Iris pigment epithelial cell (primary cell): ENCODE results near the gene OR1L1.

Experiments used
- DNase-seq: peaks from one replicate; pipeline ENCODE4 v3.0.0-alpha.2; 2011; ENCODE audit warnings: low read depth

OR1L1 gene

DNA sequence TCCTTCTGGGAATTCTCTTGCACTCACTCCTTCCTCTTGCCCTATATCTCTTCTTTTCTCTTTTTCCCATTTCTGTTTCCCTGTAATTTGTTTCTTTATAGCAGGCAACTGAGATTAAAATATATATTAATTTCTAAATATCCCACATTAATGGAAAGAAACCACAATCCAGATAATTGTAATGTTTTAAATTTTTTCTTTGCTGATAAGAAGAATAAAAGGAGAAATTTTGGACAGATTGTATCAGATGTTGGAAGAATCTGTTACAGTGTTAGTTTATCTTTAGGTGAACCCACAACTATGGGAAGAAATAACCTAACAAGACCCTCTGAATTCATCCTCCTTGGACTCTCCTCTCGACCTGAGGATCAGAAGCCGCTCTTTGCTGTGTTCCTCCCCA, at the start of gene OR1L1:
TSS of gene OR1L1 (plus strand) at position 301 of the 400 bp plus-strand sequence. CDS start at position 301, 0 bp downstream.
- no peak for DNase-seq

GRCh38 chr9:122614362-122614761, 47.2 kb upstream of the OR1L1 start, which contains the start of gene OR1Q1:
OR1Q1 (plus strand) TSS chr9:122614738; CDS start chr9:122614738, 0 bp downstream.
- DNase-seq: no peak

- DNase-seq: no peak
Measured at GRCh38 chr9:122619996-122620395, 41.5 kb upstream of the OR1L1 start.

DNA sequence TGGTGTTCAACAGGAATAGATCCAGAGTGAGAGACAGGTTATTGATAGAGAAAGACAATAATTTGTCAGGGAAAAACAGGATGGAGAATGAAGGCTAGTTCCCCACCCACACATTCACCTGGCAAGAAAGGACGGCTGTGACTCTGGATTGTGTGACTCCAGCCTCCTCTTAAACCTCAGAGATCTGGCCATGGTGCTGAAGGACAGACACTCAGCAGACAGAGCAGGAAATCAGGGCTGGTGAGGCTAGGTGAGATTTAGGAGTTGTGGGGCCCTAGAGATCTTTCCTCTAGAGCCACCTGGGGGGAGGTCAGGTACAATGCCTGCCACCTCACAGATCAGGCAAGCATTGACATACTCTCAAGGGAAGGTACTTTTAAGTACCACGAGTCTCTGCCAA, 19.3 kb upstream of the OR1L1 start:
- peak; percentile 4 for DNase-seq

DNA sequence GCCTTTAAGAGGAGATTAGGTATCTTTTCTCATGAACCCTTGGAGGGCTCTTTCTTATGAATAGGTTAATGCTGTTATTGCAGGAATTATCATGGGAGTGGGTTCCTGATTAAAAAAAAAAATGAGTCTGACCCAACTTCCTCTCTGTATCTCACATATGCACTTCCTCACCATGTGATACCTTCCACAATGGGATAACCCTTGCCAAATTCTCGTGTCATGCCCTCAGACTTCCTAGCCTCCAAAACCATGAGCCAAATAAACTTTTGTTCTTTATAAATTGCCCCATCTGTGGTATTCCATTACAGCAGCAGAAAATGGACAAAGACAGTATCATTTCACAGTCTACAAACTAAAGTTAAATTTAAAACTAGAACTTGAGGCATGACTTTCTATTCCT, 5.1 kb upstream of the OR1L1 start:
- DNase-seq: no peak

DNA sequence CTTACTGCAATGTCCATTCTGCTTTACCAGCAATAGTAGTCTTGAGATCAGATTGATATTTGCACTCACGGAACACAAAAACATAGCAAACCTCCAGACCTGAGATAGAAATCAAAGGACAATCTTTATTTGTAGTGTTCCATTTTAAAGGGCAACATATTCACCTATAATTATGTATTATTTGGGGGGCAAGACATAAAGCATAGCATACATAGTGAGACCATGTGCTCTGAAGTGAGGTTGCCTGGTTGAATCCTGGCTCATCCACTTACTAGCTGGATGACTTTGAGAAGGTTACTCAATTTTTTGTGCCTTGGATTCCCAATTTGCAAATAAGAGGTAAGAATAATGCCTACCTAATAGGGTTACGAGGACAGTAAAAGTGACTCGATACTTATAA, 4.0 kb upstream of the OR1L1 start, which contains the start of gene OR1B1:
TSS of gene OR1B1 (minus strand) at position 101 of the 400 bp plus-strand sequence.
- DNase-seq: no peak

DNA sequence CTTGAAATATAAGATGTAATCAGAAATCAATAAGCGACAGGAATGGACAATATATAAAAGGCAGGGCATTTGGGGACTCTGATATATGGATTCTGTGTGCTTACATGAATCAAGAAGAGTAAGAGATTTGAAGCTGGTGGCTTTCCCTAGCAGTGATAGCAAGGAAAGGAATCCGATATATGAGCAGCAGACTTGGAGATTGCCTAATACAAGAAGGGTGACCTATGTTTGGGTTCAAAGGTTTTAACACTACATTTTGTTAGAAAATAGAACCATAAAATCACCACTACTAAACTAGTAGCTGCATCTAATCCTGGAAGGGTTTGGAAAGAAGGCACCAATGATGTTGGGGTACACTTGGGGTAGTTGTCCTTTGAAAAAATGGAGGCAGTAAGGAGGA, 11.0 kb downstream of the OR1L1 start:
- DNase-seq: no peak

DNA sequence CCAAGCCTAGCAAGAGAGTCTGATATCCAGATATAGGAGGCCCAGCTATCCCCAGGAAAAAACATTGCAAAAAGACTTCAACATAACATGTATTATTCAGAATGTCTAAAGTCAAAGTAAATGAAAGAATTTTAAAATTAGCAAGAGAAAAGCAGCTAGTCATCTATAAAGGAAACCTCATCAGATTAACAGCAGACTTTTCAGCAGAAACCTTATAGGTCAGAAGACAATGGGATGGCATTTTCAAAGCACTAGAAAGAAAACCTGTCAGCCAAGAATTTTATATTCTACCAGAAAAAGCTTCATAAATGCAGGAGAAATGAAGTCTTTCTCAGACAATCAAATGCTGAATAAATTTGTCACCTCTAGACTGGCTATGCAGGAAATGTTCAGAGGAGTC, 23.3 kb downstream of the OR1L1 start:
- no peak for DNase-seq

- DNase-seq: peak; percentile 2
Measured at GRCh38 chr9:122695696-122696095, 34.2 kb downstream of the OR1L1 start.
